GM15510 (cell line): Measurements from ENCODE around the gene ACYP2.

Experiments
- POLR2A ChIP-seq: IDR thresholded peaks from 3 replicates; pipeline ENCODE4 v1.6.1; 2011; ENCODE audit warnings: borderline replicate concordance; ENCODE audit not compliant: insufficient read length; ENCODE audit errors: extremely low read depth

ACYP2 gene

DNA sequence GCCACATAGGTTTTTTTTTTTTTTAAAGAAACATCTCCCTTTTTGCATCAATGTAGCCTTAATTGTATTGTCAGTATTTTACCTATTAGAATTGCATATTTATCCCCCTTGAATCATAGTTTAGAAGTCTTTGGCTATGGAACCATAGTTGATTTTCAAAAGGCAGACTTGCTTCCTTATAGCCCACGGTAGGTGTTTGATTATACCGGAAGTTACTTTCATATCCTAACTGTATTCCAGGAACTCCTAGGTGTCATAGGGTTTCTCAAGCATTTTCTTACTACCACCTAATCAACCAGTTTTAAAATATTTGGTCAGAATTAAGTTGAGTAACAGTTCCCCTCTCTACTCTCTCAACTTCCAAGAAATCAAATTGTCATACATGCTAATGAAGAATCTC lies 227.2 kb downstream of the ACYP2 start:
- TF ChIP-seq POLR2A = no peak

DNA sequence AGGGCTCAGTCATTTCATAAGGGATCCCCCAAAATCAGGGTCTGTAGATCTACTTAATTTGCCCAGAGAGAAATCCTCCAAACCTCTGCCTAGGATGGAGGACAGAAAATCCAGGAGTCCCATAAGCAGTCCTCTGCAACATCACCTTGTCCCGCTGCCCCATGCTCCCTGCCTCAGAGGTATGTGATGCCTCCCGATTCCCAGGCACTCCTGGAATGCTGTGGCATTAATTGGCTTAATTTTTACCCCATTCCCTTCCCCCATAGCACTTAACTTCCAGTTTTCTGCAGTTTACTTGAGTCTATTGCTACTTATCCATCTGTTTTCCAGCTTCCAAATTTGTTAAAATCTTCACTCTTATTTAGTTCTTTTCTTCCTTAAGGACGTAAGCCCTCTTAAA lies 232.2 kb downstream of the ACYP2 start:
- TF ChIP-seq POLR2A = no peak

GRCh38 chr2:54348646-54349045 lies 233.2 kb downstream of the ACYP2 start:
- no peak for TF ChIP-seq POLR2A

DNA sequence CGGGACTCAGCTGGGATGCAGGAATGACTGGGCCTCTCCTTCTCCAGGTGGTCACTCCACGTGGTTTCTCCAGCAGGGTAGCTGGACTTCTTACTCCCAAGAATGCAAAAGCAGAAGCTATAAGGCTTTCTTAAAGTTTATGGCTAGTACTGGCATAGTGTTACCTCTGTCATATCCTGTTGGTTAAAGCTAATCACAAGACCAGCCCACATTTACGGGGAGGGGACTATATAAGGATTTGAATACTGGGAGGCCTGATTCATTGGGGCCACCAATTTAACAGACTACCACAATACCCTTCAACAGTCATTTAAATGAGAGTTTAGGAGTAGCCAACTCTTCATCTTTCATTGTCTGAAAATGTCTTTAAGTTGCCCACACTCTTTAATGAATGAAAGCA lies 235.0 kb downstream of the ACYP2 start:
- no peak for TF ChIP-seq POLR2A

DNA sequence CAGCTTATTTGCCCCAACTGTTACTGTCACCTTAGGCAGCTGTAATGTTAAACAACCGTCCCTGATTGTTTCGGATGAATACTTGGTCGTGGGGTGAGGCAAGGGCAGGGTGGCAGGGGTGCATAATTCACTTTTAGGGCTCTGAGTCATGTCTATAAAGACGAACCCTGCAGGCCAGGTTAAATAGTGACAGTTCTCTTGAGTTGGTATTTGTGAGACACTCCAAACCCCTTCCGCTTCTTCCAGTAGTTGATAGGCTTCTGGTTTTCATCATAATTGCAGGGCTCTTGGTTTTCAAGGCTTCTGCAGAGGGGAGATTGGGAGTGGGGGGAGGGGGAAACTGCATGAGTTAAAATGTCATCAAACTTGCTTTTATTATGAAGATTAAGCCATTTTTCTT lies 237.8 kb downstream of the ACYP2 start:
- no peak for TF ChIP-seq POLR2A
